ENCODE data around the gene DCUN1D5.

Gene DCUN1D5

GRCh38 chr11:103091801-103092524 lies at the start of gene DCUN1D5:
Gene DCUN1D5 (minus strand): TSS chr11:103092160. CDS start chr11:103091872, 288 bp downstream.
- peak; percentile 92 to 94 for DNase-seq

GRCh38 chr11:103125462-103125861 lies 33.5 kb upstream of the DCUN1D5 start:
- no peak for DNase-seq

- DNase-seq, result no peak
Measured at GRCh38 chr11:103114836-103115235, 22.9 kb upstream of the DCUN1D5 start.

- no peak for DNase-seq
Measured at GRCh38 chr11:103112364-103112763, 20.4 kb upstream of the DCUN1D5 start.

DNA sequence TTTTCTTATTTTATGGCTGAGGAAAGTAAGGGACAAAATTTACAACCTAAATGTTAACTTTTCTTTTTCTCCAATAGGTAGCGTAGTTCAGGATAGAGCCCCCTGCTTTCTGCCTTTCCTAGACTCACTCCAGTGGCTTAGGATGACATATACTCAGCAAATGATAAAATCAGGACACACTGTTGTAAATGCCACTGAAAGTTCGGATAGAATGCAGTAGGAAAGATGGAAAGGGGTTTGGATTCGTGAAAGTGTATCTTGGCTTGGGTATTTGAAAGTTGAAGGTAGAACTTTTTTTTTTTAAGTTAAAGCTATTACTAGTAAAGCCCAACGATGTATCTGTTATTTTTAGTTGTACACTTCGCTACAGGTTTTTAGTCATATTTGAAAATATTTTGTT lies 19.4 kb upstream of the DCUN1D5 start:
- DNase-seq, result no peak

DNA sequence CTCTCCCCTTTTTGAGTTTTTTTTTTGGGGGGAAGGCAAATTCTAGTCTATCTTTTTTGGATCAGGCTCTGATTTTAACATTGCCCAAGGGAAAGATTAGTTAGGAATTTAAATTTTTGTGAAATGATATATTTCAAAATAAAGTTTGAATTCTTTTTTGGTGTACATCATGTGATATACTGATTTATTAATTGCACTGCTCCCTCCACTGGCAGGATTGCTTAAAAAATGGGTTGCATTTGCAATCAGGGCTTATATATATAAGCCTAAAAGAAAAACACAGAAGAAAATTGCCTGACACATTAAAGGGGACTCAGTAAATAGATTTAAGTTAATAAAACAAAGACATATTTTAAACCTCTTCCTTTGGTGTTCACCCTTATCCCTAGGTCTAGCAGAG lies 18.4 kb upstream of the DCUN1D5 start:
- DNase-seq, result no peak

- DNase-seq, result no peak
Measured at GRCh38 chr11:103109818-103110388, 17.9 kb upstream of the DCUN1D5 start.

DNA sequence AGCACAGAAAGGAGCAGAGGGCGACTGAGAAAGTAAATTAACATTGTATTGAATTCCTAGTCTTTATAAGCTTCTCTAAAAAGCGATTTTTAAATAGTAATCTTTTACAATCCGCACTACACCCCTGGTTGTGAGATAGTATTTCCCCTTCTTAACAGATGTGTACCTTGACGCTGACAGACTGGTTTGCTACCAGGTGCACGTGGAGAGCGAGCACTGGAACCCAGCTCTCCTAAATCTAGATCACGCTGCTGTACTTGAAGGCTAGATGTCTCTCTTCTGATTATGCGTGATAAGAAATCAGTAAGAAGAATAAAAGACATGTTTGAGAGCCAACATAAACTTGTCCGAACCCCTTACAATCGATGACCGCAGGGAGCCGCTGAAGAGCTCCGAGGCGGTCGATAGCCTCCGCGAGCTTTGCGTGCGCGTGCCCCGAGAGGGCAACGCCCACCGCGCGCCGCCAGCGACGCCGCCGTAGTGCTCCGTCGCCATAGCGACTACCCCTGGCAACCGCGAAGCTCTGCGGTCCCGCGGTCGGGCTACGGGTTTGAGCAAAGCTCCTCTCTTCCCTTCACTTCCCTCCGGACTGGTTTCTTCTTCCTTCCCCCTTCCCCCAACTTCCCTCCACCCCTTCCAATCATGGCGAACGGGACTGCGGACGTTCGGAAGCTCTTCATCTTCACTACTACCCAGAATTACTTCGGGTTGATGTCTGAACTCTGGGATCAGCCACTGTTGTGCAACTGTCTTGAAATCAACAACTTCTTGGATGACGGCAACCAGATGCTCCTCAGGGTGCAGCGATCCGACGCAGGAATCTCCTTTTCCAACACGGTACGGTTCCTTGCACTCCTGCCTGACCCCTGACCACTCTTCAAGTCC lies 17.2 kb upstream of the DCUN1D5 start, which contains the start of gene DYNC2H1:
TSS of gene DYNC2H1 (plus strand) at position 494 of the 885 bp plus-strand sequence. CDS start at position 643, 149 bp downstream.
- DNase-seq, result peak; percentile 71 to 85

- DNase-seq, result no peak
Measured at GRCh38 chr11:103097279-103097678, 5.3 kb upstream of the DCUN1D5 start.

GRCh38 chr11:103091064-103091800 lies 728 bp downstream of the DCUN1D5 start:
- DNase-seq, result no peak

DNA sequence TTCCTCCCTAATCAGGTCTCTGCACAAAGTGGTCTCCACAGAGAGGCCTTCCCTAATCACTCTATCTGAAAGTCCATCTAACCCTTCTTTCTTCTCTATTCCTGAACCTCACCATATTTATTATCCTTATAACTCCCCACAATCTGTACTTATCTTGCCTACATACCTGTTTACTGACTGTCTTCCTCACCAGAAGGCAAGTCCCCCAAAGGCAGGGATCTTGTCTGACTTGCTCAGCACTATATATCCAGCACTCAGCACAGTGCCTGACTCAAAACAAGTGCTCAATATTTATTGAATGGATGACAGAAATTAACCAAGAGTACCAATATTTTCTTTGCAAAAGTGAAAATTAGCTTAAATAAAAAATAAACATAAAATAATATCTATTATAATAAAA lies 5.5 kb downstream of the DCUN1D5 start:
- DNase-seq, result no peak

DNA sequence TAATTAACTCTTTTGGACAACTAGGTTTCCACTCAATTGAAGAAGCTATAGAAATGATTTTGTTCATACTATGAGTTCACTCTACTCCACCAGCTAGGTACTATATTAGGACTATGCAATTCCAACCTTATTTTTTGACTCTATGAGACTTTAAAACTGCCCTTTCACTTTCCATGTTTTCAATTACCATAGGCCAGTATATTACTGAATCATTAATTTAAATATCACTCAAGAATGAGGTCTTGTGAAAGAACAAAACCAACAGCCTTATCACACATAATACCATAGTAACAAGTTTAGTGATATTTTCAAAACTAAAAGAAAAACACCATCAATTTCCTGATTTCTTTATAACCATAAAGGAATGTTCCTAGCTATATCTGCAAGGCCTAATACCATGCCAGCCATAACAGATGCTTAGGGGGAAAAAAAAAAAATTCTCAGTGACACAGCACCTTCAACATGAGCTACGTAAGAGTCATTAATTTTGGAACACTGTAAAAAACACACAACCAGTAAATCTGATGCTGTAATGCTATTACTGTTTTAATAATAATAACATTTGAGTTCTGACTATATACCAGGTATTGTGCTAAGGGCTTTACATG lies 6.1 kb downstream of the DCUN1D5 start:
- no peak for DNase-seq

- DNase-seq, result no peak
Measured at GRCh38 chr11:103079833-103080232, 12.1 kb downstream of the DCUN1D5 start.

DNA sequence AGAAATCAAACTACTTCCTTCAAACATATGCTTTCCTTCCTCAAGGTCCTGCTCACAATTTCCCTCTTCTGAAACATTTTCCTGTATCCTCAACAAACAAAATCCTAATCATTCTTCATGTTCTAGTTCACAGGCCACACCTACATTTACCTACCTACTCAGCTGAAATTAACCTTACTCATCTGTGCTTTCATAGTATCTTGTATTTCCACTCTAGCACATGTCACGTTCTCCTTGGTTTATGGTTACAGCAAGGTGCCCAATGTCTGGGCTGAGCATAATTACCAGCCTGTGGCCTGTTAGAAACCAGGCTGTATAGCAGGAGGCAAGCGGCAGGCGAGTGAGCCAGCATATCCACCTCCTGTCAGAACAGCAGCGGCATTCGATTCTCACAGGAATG lies 13.2 kb downstream of the DCUN1D5 start:
- DNase-seq, result no peak

GRCh38 chr11:103077554-103077953 lies 14.4 kb downstream of the DCUN1D5 start:
- no peak for DNase-seq

- no peak for DNase-seq
Measured at GRCh38 chr11:103076361-103076760, 15.6 kb downstream of the DCUN1D5 start.

DNA sequence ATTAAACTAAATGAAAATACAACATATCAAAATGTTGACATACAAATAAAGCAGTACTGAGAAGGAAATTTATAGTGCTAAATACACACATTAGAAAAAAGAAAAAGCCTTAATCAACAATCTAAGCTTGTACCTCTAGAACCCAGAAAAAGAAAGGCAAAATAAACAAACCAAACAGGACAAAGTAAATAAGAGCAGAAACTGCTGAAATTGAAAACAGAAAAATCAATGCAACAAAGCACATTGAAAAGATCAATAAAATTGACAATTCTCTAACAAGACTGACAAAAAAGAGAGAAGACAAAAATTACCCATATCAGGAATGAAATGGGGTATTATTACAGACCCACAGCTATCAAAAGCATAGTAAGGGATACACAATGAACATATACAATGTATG lies 21.0 kb downstream of the DCUN1D5 start:
- DNase-seq, result no peak

- DNase-seq, result no peak
Measured at GRCh38 chr11:103070142-103070541, 21.8 kb downstream of the DCUN1D5 start.

GRCh38 chr11:103069367-103069766 lies 22.6 kb downstream of the DCUN1D5 start:
- no peak for DNase-seq

DNA sequence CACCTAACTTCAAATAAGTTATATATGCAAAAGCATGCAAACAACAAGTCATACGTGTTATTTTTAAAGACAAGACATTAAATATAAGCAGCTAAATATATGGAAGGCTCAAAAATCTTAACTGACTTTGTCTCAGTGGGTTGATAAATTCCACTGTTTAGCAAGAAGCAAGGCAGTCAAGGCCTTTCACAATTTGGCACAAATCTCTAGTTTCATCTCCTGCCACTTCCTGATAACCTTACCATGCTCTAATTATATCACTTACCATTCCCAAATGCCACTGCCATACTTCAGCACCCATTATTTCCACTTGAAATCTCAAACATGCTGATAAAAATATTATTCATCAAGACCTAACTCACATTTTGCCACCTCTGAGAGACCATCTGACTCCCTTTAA lies 24.8 kb downstream of the DCUN1D5 start:
- no peak for DNase-seq

DNA sequence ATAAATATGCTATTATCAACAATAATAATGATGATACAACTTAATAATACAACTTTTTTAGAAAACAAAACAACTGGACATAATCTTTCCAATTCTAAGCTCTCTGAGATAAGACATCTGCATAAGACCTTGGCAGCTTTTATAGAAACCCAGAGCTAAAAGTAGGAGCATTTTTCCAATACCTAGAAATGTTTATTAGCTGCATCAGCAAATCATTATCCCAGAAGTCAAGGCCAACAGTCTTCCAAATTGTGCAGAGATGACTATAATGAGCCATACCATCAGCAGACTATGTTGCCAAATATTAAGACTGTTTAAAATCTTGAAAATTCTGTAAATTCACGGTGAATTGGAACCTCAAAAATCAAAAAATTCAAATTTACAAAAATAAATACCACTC lies 30.3 kb downstream of the DCUN1D5 start:
- no peak for DNase-seq

DNA sequence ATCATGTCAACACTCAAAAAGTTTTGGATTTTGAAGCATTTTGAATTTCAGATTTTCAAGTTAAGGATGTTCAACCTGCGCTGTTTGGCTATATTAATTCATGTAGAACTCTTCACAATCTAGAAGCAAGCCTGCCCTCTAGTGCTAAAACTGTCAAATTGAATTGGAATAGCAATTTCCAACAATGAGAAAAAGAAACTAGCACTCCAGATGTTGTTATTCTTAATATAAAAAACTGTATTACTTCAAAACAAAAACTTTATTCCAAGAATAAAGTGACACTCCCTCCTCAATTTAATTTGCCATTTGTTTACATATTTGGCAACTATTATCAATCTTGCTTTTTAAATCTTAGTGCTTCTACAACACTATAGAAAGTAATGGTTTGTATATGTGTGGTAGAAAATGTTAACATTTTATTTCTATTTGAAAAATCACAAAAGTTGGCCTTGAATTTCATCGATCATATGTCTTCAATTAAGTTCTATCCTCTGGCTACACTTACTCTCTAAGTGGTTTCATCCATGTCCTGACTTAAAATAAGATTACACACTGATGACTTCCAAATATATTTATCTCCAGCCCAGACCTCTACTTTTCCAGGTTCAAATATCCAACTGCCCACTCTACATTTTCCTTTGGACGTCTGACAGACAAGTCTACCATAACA lies 36.6 kb downstream of the DCUN1D5 start:
- DNase-seq, result peak in 1 of 2 donors; percentile 47
